ENCODE measurements around the gene GAPVD1.
A peak's percentile ranks its signal among the peaks of the same experiment; 100 is the strongest.
"Not testable (repeated sequence)": the region's sequence is repeated elsewhere in the genome, so short reads cannot be mapped to it uniquely, and the experiment has no call there.

The GAPVD1 gene

DNA sequence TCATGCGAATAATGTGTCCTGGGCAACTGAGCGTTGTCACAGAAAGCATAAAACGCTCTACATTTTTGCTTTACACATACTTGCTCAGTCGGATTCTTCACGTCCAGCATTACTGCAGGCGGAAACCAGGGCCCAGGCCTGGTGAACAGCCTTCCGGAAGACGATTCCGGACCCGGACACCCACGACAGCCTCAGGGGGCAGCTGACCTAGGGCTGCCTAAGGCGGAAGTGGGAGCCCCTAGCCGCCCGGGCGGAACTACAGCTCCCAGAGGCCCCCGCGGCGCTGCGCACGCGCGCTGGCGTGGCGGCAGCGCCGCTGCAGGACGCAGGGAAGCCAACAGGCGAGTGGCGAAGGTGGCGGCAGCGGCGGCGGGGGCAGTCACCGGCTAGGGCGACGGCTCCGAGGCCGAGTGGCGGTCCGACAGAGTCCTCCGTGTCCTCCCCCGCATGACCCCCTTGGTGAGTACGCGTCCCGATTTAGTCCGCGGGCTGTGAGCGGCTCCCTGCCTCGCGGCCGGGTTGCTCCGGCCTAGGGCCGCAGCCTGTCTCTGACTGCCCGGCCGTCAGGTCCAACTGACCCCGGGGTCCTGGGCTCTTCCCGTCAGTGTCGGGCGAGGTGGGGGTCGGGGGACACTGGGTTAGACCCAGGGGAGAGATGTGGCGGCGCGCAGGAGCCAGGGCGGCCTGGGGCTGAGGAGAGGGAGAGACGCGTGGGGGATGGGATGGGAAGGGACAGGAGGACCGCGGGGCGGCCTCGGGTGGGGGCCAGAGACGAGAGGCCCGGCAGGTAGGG, at the start of gene GAPVD1:
GAPVD1 (plus strand) TSS at position 326 of the 793 bp plus-strand sequence. CDS start 37,096 bp downstream, outside the sequence.
- peak; percentile 90 to 94 for DNase-seq

GRCh38 chr9:125214186-125214585, 47.4 kb upstream of the GAPVD1 start:
- DNase-seq, result no peak

GRCh38 chr9:125218621-125219020, 43.0 kb upstream of the GAPVD1 start:
- no peak for DNase-seq

DNA sequence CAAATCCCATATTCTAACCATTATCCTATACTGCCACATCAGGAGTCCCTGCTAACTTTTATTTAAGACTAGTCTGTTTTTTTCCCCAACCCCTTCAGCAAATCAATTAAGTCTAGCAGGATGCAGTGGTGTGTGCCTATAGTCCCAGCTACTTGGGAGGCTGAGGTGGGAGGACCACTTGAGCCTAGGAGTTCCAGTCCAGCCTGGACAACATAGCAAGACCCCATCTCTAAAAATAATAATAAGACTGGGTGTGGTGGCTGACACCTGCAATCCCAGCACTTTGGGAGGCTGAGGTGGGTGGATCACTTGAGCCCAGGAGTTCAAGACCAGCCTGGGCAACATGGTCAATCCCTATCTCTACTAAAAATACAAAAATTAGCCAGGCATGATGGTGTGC, 36.8 kb upstream of the GAPVD1 start:
- not testable (repeated sequence) for DNase-seq

DNA sequence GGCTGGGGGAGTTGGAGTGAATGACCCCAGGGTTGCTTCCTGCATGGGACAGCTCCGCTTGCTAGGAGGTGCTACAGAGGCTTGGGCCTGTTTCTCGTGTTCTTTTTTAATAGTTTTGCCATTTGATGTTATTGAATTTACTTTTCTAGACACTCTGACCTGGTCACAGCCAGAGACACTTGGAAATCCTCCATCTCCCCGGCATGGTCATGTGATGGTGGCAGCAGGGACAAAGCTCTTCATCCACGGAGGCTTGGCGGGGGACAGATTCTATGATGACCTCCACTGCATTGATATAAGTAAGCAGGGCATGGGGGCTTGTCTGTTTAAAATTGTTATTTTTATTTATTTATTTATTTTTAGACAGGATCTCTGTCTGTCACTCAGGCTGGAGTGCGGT, 33.9 kb upstream of the GAPVD1 start:
- no peak for DNase-seq

GRCh38 chr9:125233678-125234077, 27.9 kb upstream of the GAPVD1 start:
- no peak for DNase-seq

DNA sequence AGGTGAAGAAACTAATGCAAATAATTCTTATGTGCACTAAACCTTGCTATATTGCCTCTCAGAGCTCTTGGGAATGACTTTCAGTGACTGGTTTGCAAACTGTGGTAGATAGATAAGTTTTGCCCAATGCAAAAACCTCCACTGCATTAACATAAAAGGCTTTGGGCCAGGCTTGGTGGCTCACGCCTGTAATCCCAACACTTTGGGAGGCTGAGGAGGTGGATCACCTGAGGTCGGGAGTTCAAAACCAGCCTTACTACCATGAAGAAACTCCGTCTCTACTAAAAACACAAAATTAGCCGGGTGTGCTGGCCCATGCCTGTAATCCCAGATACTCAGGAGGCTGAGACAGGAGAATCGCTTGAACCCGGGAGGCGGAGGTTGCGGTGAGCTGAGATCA, 27.5 kb upstream of the GAPVD1 start:
- not testable (repeated sequence) for DNase-seq

- no peak for DNase-seq
Observed at GRCh38 chr9:125235804-125236519, 25.7 kb upstream of the GAPVD1 start.

DNA sequence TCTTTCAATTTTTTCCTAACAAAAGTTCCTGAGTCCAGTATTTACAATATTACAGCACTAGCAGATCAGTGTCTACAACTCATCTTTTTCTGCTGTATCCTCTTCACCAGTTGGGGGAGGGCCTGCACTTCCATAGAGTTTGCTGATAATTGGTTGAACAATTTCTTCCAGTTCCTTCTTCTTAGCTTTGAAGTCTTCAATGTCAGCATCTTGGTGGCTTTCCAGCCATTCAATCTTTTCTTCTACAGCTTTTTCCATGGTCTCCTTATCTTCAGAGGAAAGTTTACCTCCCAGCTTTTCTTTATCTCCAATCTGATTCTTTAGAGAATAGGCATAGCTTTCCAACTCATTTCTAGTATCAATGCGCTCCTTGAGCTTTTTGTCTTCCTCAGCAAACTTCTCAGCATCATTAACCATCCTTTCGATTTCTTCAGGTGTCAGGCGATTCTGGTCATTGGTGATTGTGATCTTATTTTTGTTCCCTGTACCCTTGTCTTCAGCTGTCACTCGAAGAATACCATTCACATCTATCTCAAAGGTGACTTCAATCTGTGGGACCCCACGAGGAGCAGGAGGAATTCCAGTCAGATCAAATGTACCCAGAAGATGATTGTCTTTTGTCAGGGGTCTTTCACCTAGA, 25.0 kb upstream of the GAPVD1 start:
- not testable (repeated sequence) for DNase-seq

GRCh38 chr9:125238127-125238914, 23.3 kb upstream of the GAPVD1 start:
- no peak for DNase-seq

DNA sequence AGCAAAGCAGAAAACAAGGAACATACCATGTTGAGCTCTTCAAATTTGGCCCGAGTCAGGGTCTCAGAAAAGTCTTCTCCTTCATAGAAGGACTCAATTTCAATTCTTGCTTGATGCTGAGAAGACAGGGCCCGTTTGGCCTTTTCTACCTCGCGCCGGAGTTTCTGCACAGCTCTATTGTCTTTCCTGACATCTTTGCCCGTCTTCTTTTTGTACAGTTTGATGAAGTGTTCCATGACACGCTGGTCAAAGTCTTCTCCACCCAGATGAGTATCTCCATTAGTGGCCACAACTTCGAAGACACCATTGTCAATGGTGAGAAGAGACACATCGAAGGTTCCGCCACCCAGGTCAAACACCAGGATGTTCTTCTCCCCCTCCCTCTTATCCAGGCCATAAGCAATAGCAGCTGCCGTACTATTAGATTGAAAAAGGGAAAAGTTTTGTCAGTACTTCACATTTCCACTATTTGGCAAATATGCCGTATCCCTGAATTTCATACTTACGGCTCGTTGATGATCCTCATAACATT, 22.6 kb upstream of the GAPVD1 start:
- DNase-seq, result no peak

DNA sequence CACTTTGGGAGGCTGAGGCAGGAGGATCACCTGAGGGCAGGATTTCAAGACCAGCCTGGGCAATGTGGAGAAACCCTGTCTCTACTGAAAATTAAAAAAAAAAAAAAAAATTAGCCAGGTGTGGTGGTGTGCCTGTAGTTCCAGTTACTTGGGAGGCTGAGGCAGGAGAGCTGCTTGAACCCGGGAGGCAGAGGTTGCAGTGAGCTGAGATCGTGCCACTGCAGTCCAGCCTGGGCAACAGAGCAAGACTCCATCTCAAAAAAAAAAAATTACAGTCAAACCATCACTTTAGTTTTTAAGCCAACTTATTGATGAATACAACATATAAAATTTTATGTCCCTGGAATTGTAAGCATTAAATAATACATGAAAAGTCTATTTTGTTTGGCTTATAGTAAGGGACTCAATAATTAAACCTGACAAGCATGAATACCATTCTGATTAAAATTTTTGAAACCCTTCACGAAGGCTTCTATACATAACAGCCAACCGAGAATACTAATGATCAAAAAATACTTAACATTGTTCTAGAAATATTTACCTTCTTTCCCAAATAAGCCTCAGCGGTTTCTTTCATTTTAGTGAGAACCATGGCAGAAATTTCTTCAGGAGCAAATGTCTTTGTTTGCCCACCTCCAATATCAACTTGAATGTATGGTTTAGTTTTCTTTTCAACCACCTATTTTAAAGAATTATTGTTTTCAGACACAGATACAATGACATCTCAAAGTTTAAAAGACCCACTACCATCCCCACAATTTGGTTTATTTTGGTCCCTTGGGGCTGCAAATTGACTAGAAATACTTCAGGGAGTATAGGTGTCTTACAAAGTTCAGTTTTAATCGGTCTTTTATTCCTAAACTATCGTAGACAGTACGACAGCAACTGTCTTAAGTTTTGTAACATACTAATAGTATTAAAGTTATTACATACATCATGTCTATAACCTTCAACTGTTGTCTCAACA, 21.7 kb upstream of the GAPVD1 start:
- no peak for DNase-seq

DNA sequence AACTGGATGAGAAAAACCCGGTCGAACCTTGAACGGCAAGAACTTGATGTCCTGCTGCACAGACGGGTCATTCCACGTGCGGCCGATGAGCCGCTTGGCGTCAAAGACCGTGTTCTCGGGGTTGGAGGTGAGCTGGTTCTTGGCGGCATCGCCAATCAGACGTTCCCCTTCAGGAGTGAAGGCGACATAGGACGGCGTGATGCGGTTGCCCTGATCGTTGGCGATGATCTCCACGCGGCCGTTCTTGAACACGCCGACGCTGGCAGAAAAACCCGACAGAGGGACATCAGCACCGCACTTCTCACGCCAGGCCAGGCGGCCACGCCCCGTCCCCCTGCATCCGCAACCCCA, 21.0 kb upstream of the GAPVD1 start:
- DNase-seq, result no peak

GRCh38 chr9:125241000-125241862, 20.4 kb upstream of the GAPVD1 start, which contains the start of gene HSPA5:
HSPA5 (minus strand) TSS chr9:125241343; CDS start chr9:125241126, 217 bp downstream.
- peak; percentile 99 to 100 for DNase-seq

DNA sequence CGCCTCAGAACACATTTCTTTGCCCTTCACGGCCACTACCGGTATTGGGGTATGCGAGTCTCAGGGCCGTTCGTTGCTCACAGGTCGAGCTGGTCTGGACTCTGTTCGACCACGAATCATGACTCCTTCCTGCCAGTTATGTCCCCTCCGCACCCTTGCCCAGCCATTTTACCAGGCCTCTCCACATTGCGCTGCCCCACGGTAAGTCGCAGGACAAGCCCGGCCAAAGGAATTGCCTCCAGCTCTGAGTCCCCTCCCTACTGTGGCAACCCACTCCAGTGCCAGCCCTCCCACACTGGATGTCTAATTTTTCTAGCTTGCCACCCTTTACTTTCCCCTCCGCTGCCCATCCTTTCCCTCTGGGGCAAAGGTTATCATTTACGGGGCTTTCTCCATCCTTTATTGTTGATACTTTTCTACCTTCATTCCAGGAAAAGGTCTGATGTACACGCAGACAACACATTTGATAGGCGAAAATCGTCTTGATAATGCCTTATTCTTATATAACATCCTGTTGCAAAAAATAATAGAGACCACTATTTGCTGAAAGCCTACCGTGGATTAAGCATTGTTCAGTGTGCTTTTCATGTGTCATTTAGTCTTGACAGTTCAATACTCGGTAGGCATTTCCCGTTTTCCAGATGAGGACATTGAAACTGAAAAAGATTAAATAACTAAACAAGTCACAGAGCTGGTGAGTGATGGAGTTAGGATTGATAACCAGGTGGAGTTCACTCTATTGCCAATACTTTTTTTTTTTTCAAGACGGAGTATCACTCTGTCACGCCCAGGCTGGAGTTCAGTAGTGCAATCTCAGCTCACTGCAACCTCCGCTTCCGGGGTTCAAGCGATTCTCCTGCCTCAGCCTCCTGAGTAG, 19.5 kb upstream of the GAPVD1 start:
- DNase-seq, result no peak

GRCh38 chr9:125243792-125244260, 17.8 kb upstream of the GAPVD1 start:
- DNase-seq, result no peak

DNA sequence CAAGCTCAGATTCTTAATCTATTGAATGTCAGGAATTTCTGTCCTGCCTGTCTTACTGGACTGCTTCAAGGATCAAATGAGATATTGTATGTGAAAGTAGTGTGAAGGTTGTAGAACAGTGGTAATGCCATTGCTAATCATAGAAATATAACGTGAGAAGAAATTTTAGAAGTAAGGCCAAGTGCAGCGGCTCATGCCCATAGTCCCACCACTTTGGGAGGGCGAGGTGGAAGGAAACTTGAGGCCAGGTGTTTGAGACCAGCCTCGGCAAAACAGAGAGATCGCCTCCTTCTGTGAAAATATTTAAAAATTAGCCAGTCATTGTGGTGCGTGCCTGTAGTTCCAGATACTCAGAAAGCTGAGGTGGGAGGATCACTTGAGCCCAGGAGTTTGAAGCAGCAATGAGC, 15.4 kb upstream of the GAPVD1 start:
- DNase-seq, result no peak

- no peak for DNase-seq
Observed at GRCh38 chr9:125254231-125254630, 7.4 kb upstream of the GAPVD1 start.

DNA sequence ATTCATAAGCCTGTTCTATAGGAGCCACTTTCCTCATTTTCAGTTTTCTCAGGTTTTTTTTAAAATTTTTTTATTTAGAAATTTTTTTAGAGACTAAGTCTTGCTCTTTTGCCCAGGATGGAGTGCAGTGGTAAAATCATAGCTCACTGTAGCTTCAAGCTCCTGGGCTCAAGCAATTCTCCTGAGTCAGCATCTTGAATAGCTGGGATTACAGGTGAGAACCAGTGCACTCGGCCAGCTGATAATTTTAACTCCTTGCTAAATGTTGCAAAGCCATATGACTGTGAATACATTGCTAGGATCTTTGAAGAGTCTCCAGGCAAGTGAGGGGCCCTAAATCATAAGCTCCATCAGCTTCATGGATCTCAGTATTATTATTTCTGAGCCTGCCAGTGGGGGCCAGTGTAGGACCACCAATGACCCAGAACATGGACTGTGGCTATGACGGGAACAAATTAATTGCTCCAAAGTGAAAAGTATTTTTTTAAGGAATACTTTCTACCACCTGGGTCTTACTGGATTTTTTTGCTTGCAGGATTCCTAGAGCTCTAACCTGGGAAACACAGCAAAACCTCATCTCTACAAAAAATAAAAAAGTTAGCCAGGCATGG, 5.7 kb upstream of the GAPVD1 start:
- DNase-seq, result peak in 1 of 2 experiments; percentile 25

Data from NCI-H2081 (cell line).